ENCODE measurements around the gene SAP30BP.

The SAP30BP gene

GRCh38 chr17:75725504-75725903, 58.4 kb downstream of the SAP30BP start:
- no peak for DNase-seq (ENCODE audit: low read depth, low spot score)
- Histone ChIP-seq H3K36me3 (ENCODE audit: insufficient read depth, low read length) (no peaks in the 10 kb centered on the region), H3K4me3 (no peak overlapping the region), H3K9me3 (ENCODE audit: low read depth, low read length) (no peaks in the 10 kb centered on the region), H3K9ac (ENCODE audit: insufficient read length) (no peak overlapping the region), H3K27ac (no peak overlapping the region)
- no peak for TF ChIP-seq POLR2AphosphoS5 (IDR thresholded peaks at IDR 0.05; ENCODE audit: borderline replicate concordance, low read depth, low read length)
- TF ChIP-seq EZH2 (IDR thresholded peaks at IDR 0.05): no peak
- no peak for TF ChIP-seq FOXP2 (optimal IDR thresholded peaks at IDR 0.05; ENCODE audit: control extremely low read depth, extremely low read length, insufficient read depth)

- DNase-seq (ENCODE audit: low read depth, low spot score): no peak
- TF ChIP-seq EZH2 (IDR thresholded peaks at IDR 0.05) (no peak), FOXP2 (optimal IDR thresholded peaks at IDR 0.05; ENCODE audit: control extremely low read depth, extremely low read length, insufficient read depth) (no peak), POLR2AphosphoS5 (IDR thresholded peaks at IDR 0.05; ENCODE audit: borderline replicate concordance, low read depth, low read length) (no peak)
- H3K27ac ChIP-seq: no peak overlapping the region
- H3K9me3 ChIP-seq (ENCODE audit: low read depth, low read length): no peaks in the 10 kb centered on the region
- H3K9ac ChIP-seq (ENCODE audit: insufficient read length): no peak overlapping the region
- H3K36me3 ChIP-seq (ENCODE audit: insufficient read depth, low read length): no peaks in the 10 kb centered on the region
- no peak overlapping the region for H3K4me3 ChIP-seq
Measured at GRCh38 chr17:75727391-75727790, 60.3 kb downstream of the SAP30BP start.

GRCh38 chr17:75729351-75729750, 62.2 kb downstream of the SAP30BP start:
- H3K4me3 ChIP-seq: no peak overlapping the region
- no peak overlapping the region for H3K27ac ChIP-seq
- H3K9me3 ChIP-seq (ENCODE audit: low read depth, low read length): no peaks in the 10 kb centered on the region
- TF ChIP-seq EZH2 (IDR thresholded peaks at IDR 0.05) (no peak), POLR2AphosphoS5 (IDR thresholded peaks at IDR 0.05; ENCODE audit: borderline replicate concordance, low read depth, low read length) (no peak), FOXP2 (optimal IDR thresholded peaks at IDR 0.05; ENCODE audit: control extremely low read depth, extremely low read length, insufficient read depth) (no peak)
- H3K36me3 ChIP-seq (ENCODE audit: insufficient read depth, low read length): no peaks in the 10 kb centered on the region
- DNase-seq (ENCODE audit: low read depth, low spot score): no peak
- no peak overlapping the region for H3K9ac ChIP-seq (ENCODE audit: insufficient read length)

- Histone ChIP-seq H3K9me3 (ENCODE audit: low read depth, low read length) (no peaks in the 10 kb centered on the region), H3K36me3 (ENCODE audit: insufficient read depth, low read length) (no peaks in the 10 kb centered on the region), H3K27ac (no peak overlapping the region), H3K4me3 (no peak overlapping the region), H3K9ac (ENCODE audit: insufficient read length) (no peak overlapping the region)
- TF ChIP-seq EZH2 (IDR thresholded peaks at IDR 0.05) (no peak), POLR2AphosphoS5 (IDR thresholded peaks at IDR 0.05; ENCODE audit: borderline replicate concordance, low read depth, low read length) (no peak), FOXP2 (optimal IDR thresholded peaks at IDR 0.05; ENCODE audit: control extremely low read depth, extremely low read length, insufficient read depth) (no peak)
- DNase-seq (ENCODE audit: low read depth, low spot score): no peak
Measured at GRCh38 chr17:75730065-75730464, 62.9 kb downstream of the SAP30BP start.

- Histone ChIP-seq H3K9ac (ENCODE audit: insufficient read length) (no peak overlapping the region), H3K9me3 (ENCODE audit: low read depth, low read length) (no peaks in the 10 kb centered on the region), H3K27ac (no peak overlapping the region), H3K4me3 (no peak overlapping the region), H3K36me3 (ENCODE audit: insufficient read depth, low read length) (no peaks in the 10 kb centered on the region)
- no peak for DNase-seq (ENCODE audit: low read depth, low spot score)
- TF ChIP-seq POLR2AphosphoS5 (IDR thresholded peaks at IDR 0.05; ENCODE audit: borderline replicate concordance, low read depth, low read length) (no peak), FOXP2 (optimal IDR thresholded peaks at IDR 0.05; ENCODE audit: control extremely low read depth, extremely low read length, insufficient read depth) (no peak), EZH2 (IDR thresholded peaks at IDR 0.05) (no peak)
Measured at GRCh38 chr17:75731086-75731715, 64.1 kb downstream of the SAP30BP start.

- Histone ChIP-seq H3K9me3 (ENCODE audit: low read depth, low read length) (no peaks in the 10 kb centered on the region), H3K4me3 (no peak overlapping the region), H3K27ac (no peak overlapping the region), H3K36me3 (ENCODE audit: insufficient read depth, low read length) (no peaks in the 10 kb centered on the region), H3K9ac (ENCODE audit: insufficient read length) (no peak overlapping the region)
- no peak for DNase-seq (ENCODE audit: low read depth, low spot score)
- TF ChIP-seq POLR2AphosphoS5 (IDR thresholded peaks at IDR 0.05; ENCODE audit: borderline replicate concordance, low read depth, low read length) (no peak), EZH2 (IDR thresholded peaks at IDR 0.05) (no peak), FOXP2 (optimal IDR thresholded peaks at IDR 0.05; ENCODE audit: control extremely low read depth, extremely low read length, insufficient read depth) (no peak)
Measured at GRCh38 chr17:75731716-75732498, 64.8 kb downstream of the SAP30BP start.

- Histone ChIP-seq H3K27ac (no peak overlapping the region), H3K4me3 (no peak overlapping the region), H3K9ac (ENCODE audit: insufficient read length) (no peak overlapping the region), H3K9me3 (ENCODE audit: low read depth, low read length) (no peaks in the 10 kb centered on the region), H3K36me3 (ENCODE audit: insufficient read depth, low read length) (no peaks in the 10 kb centered on the region)
- no peak for TF ChIP-seq EZH2 (IDR thresholded peaks at IDR 0.05)
- TF ChIP-seq FOXP2 (optimal IDR thresholded peaks at IDR 0.05; ENCODE audit: control extremely low read depth, extremely low read length, insufficient read depth): no peak
- no peak for TF ChIP-seq POLR2AphosphoS5 (IDR thresholded peaks at IDR 0.05; ENCODE audit: borderline replicate concordance, low read depth, low read length)
- DNase-seq (ENCODE audit: low read depth, low spot score): no peak
Measured at GRCh38 chr17:75733471-75733870, 66.3 kb downstream of the SAP30BP start.

GRCh38 chr17:75734674-75735294, 67.6 kb downstream of the SAP30BP start:
- H3K9ac ChIP-seq (ENCODE audit: insufficient read length): no peak overlapping the region
- no peaks in the 10 kb centered on the region for H3K9me3 ChIP-seq (ENCODE audit: low read depth, low read length)
- H3K4me3 ChIP-seq: no peak overlapping the region
- no peak overlapping the region for H3K27ac ChIP-seq
- DNase-seq (ENCODE audit: low read depth, low spot score): no peak
- H3K36me3 ChIP-seq (ENCODE audit: insufficient read depth, low read length): no peaks in the 10 kb centered on the region
- TF ChIP-seq FOXP2 (optimal IDR thresholded peaks at IDR 0.05; ENCODE audit: control extremely low read depth, extremely low read length, insufficient read depth): no peak
- no peak for TF ChIP-seq EZH2 (IDR thresholded peaks at IDR 0.05)
- TF ChIP-seq POLR2AphosphoS5 (IDR thresholded peaks at IDR 0.05; ENCODE audit: borderline replicate concordance, low read depth, low read length): no peak

Measured in SK-N-MC (cell line).